ENCODE results near the gene EXOSC5.
"Not testable (repeated sequence)": the region's sequence is repeated elsewhere in the genome, so short reads cannot be mapped to it uniquely, and the experiment has no call there.

The EXOSC5 gene

GRCh38 chr19:41426116-41426841 is 29.1 kb upstream of the EXOSC5 start:
- DNase-seq (ENCODE audit: low read depth), result no peak

DNA sequence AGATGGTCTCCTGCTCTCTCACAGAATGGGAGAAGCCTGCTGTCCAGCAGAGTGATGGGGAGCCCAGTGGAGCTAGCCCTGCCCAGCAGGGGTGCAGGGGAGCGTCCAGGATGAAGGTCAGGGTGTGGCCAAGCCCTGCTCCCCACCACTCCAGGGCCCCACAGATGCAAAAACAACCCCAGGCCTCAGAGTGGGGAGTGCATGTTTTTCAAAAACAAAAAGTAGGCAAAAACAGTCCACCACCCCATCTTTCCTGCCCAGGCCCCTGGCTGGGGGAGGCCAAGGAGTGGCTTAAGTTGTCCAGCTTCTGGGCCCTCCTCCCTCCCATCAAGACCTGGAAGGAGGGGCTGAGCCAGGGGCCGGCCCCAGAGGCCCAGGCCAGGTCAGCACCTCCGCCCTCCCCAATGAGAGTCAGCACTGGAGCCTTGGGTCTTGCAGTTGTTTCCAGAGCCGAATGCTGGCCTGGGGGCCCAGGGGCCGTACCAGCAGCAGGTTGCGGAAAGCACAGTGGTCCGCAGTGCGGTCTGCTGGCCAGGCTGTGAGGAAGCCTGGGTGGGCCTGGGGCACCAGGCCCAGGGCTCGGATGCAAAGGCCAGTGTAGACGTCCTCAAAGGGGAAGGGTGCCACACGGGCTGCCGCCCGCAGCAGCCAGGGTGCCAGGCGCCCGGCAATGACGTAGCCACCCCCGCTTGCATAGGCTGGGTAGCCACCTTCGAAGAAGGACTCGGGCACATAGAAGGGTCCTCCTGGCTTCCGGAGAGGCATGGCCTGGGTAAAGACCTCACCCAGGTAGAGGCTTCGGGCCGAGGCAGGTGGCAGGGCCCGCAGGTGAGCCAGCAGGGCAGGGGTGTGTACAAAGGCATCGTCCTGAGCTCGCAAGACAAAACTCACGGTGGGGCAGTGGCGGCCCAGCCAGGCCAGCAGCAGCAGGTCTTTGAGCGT is 28.3 kb upstream of the EXOSC5 start:
- no peak for DNase-seq (ENCODE audit: low read depth)

- no peak for DNase-seq (ENCODE audit: low read depth)
Observed at GRCh38 chr19:41424335-41425173, 27.4 kb upstream of the EXOSC5 start.

DNA sequence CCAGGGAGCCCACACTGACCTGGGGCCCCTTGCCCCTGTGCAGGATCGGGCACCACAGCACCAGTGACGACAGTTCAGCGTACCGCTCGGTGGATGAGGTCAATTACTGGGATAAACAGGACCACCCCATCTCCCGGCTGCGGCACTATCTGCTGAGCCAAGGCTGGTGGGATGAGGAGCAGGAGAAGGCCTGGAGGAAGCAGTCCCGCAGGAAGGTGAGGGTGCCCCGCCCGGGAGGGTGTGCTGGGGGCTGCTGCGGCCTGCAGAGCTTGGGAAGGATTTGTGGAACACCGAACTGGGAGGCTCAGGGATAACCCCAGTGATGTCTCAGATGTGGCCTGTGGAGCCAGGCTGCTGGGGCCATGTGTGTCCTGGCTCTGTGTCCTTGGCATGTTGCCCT is 25.8 kb upstream of the EXOSC5 start:
- no peak for DNase-seq (ENCODE audit: low read depth)

DNA sequence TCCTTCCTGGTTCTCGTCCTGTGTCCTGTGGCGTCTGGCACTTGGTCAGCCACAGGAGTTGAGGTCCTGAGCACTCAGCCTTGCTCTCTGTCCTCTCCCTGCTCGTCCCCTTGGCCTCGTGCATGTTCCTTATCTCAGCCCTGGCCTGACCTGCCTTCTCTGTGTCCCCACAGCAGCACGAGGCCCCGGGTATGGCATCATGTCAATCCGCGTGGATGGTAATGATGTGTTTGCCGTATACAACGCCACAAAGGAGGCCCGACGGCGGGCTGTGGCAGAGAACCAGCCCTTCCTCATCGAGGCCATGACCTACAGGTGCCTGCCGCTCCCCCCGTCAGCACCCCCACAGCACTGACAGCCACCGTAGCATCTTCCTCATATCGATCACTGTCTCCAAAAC is 25.3 kb upstream of the EXOSC5 start:
- DNase-seq (ENCODE audit: low read depth), result no peak

GRCh38 chr19:41421973-41422372 is 24.8 kb upstream of the EXOSC5 start:
- no peak for DNase-seq (ENCODE audit: low read depth)

- no peak for DNase-seq (ENCODE audit: low read depth)
Observed at GRCh38 chr19:41421314-41421713, 24.2 kb upstream of the EXOSC5 start.

GRCh38 chr19:41420101-41420880 is 23.1 kb upstream of the EXOSC5 start:
- DNase-seq (ENCODE audit: low read depth), result no peak

GRCh38 chr19:41416194-41416674 is 19.1 kb upstream of the EXOSC5 start:
- no peak for DNase-seq (ENCODE audit: low read depth)

DNA sequence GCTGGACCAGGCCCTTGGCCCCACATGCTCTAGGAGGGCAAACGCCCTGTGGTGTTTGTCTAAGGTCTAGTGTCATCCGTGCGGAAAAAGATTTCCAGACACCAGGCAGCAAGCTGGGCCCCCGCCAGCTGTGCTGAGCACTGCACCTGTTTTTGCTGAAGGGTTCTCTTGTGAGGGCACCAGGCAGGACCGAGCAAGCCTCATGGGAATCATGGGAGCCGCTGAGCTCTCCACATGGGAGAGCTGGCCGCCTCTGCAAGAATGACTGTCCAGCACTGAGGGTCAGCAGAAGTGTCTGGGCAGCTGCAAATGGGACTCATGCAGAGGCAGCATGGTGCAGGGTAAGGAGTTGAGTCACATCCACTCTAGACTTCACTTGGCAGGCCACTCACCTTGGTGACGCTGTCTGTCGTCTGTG is 18.0 kb upstream of the EXOSC5 start:
- DNase-seq (ENCODE audit: low read depth), result no peak

DNA sequence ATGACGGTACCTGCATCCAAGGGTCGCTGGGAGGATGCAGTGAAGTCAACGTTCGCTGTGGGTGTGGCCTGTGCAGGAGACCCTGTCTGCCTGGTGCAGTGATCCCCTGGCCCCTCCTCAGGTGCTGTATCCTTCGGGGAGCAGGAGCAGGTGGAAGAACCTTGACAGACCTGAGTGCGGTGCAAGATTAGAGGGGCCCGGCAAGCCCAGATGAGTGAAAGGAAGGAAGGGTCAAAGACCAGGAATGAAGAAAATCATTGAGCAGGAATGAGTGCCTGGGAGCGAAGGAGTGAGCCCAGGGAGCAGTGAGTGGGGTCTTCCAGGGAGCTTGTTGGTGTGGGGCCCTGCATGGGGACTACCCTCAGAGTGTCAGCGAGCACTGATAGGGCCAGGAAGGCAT is 17.3 kb upstream of the EXOSC5 start:
- no peak for DNase-seq (ENCODE audit: low read depth)

DNA sequence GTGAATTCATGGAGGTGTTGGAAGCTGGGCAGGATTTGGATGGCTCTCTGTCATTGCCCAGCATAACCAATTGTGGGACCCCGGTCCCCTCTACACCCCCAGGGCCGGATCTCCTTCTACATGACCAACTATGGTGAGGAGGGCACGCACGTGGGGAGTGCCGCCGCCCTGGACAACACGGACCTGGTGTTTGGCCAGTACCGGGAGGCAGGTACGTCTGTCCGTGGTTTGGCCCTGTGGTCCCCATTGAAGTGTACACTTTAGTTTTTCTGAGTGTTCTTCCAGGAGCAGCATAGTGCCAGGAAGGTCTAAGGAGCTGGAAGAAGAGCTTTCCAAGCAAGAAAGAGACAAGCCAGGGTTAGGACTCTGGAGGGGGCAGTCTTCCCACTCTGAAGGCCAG is 16.8 kb upstream of the EXOSC5 start:
- no peak for DNase-seq (ENCODE audit: low read depth)

DNA sequence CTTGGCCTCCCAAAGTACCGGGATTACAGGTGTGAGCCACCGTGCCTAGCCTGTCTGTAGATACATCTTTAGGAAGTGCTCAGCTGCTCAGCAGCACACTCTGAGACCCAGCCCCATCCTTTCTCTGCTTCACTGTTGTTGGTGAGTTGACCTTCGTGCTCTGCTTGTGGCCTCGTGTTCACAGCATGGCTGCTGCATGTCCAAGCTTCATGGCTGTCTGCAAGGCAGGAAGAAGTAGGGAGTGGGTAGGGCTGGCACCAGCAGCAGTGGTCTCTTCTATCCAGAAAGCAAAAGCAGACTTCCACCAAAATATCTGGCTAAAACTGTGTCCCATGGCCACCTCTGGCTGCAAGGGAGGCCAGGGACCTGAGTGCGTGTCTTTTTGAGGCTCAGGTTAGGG is 15.8 kb upstream of the EXOSC5 start:
- no peak for DNase-seq (ENCODE audit: low read depth)

GRCh38 chr19:41411968-41412265 is 14.8 kb upstream of the EXOSC5 start:
- DNase-seq (ENCODE audit: low read depth), result no peak

GRCh38 chr19:41411100-41411967 is 14.2 kb upstream of the EXOSC5 start:
- DNase-seq (ENCODE audit: low read depth), result no peak

DNA sequence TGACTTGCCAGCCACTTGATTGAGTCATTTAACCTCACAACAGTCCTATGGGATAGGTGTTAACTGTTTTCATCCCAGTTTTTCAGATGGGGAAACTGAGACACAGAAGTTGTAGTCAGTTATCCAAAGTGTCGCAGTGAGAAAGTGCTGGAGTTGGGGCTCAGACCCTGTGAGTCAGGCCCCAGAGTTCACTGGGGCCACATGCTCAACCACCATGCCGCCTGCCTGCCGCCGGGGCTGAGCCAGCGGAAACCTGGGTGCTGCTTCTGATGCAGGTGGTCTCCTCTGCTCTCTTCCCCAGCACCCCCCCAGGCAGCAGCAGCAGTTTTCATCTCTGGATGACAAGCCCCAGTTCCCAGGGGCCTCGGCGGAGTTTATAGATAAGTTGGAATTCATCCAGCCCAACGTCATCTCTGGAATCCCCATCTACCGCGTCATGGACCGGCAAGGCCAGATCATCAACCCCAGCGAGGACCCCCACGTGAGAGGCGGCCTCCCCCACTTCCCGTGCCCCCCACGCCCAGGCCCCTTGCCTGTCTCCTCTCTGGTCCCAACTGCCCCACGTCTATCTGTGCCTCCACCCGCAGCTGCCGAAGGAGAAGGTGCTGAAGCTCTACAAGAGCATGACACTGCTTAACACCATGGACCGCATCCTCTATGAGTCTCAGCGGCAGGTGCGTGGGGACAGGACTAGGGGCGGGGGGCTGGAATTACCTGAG is 13.3 kb upstream of the EXOSC5 start:
- DNase-seq (ENCODE audit: low read depth), result no peak

DNA sequence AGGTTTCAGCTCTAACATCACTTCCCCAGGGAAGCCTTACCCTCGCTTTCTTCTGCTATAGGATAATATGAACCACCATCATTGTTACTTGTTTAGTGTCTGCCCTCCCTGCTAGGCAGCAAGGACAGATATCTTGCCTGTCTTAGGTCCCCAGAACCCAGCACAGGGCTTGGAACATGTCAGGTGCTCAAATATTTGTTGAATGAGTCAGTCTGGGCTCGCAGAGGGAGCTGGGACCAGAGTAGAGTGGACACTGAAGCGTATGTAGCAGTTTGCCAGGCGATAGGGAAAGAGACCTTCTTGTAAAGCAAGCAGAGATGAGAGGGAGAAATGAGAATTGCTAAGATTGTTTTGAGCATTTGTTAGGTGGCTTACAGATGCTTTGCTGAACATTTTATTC is 12.1 kb upstream of the EXOSC5 start:
- peak; percentile 48 for DNase-seq (ENCODE audit: low read depth)

- DNase-seq (ENCODE audit: low read depth), result not testable (repeated sequence)
Observed at GRCh38 chr19:41408846-41409245, 11.7 kb upstream of the EXOSC5 start.

GRCh38 chr19:41408256-41408655 is 11.1 kb upstream of the EXOSC5 start:
- no peak for DNase-seq (ENCODE audit: low read depth)

GRCh38 chr19:41407271-41407670 is 10.1 kb upstream of the EXOSC5 start:
- no peak for DNase-seq (ENCODE audit: low read depth)
